Measurements from ENCODE around the gene GPRC5B.

DNA sequence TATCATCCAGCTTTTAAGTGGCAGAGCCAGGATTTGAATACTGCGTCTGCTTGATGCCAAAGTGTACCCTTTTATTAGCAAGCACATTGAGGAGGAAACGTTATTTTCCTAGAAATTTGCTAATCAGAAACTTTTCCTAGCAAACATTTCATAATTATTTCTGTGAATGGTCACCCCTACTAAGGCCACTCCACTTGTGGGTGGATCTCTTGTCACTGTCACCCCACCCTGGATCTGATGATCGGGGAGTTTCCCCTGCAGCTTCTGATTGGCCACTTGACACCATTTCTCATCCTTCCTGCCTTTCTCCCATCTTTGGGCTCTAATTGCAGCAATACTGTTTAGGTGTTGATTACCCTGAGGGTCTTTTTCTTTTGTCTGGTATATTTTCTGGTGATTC is 35.9 kb downstream of the GPRC5B start:
- TF ChIP-seq, protein P1, sequence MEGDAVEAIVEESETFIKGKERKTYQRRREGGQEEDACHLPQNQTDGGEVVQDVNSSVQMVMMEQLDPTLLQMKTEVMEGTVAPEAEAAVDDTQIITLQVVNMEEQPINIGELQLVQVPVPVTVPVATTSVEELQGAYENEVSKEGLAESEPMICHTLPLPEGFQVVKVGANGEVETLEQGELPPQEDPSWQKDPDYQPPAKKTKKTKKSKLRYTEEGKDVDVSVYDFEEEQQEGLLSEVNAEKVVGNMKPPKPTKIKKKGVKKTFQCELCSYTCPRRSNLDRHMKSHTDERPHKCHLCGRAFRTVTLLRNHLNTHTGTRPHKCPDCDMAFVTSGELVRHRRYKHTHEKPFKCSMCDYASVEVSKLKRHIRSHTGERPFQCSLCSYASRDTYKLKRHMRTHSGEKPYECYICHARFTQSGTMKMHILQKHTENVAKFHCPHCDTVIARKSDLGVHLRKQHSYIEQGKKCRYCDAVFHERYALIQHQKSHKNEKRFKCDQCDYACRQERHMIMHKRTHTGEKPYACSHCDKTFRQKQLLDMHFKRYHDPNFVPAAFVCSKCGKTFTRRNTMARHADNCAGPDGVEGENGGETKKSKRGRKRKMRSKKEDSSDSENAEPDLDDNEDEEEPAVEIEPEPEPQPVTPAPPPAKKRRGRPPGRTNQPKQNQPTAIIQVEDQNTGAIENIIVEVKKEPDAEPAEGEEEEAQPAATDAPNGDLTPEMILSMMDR (IDR thresholded peaks at IDR 0.05), result no peak
- no peak for TF ChIP-seq POLR2A (IDR thresholded peaks at IDR 0.05; ENCODE audit: low read length)
- TF ChIP-seq JUN (IDR thresholded peaks at IDR 0.05), result no peak
- TF ChIP-seq RFX5 (IDR thresholded peaks at IDR 0.05), result no peak
- no peak for TF ChIP-seq TP53 (CRISPR knock-in tag; IDR thresholded peaks at IDR 0.05)
